ENCODE results near the gene MPV17L.
"Not testable (repeated sequence)": the region's sequence is repeated elsewhere in the genome, so short reads cannot be mapped to it uniquely, and the experiment has no call there.

Gene MPV17L

DNA sequence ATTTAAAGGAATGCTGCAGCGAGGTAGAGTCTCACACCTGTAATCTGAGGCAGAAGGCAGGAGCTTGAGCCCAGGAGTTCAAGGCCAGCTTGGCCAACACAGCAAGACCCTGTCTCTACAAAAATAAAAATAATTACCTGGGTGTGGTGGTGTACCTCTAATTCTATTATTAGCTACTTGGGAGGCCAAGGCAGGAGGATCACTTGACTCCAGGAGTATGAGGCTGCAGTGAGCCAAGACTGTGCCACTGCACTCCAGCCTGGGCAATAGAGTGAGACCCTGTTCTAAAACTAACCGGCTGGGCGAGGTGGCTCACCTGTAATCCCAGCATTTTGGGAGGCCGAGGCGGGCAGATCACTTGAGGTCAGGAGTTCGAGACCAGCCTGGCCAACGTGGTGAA is 57.7 kb downstream of the MPV17L start:
- DNase-seq: not testable (repeated sequence)

DNA sequence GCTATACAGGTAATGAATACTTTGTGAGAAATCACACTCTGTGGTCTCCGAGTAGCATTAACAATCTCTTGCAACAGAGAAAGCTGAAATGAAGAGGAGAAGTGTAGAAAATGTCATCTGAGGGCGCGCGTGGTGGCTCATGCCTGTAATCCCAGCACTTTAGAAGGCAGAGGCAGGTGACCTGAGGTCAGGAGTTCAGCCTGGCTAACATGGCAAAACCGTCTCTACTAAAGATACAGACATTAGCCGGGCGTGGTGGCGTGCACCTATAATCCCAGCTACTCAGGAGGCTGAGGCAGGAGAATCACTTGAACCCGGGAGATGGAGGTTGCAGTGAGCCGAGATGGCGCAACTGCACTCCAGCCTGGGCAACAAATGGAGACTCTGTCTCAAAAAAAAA is 59.4 kb downstream of the MPV17L start:
- DNase-seq: not testable (repeated sequence)

DNA sequence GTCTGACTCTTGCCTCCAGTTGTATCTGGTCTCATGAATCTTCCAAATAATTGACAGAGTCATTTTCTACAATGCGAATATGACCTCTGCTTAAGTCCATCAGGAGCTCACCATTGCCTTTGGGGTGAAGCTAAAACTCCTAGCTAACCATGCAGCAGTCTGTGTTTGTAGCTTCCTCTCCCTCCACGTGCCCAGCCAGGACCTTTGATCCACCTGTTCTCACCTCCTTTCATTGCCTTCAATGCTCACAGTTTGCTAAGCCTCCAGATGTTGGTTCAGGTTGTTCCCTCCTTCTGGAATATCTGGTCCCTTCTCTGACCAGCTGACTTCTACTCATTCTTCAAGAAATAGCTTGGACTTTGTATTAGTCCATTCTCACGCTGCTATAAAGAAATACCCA is 61.8 kb downstream of the MPV17L start:
- DNase-seq: no peak

- DNase-seq: no peak
Measured at GRCh38 chr16:15457958-15458357, 62.4 kb downstream of the MPV17L start.

GRCh38 chr16:15459791-15460190 is 64.2 kb downstream of the MPV17L start:
- no peak for DNase-seq

DNA sequence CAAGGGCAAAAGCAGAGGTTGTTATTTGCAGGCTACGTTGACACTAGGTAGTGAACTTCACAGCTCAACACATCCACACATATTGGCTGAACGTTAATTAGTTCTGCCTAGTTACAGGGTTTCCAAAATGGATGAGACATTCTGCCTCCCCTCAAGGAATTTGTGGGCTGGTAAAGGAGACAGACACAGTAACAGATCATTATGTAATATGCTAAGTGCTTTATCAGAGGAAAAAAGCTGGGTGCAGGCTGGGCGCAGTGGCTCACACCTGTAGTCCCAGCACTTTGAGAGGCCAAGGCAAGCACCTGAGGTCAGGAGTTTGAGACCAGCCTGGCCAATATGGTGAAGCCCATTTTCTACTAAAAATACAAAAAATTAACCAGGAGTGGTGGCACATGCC is 65.0 kb downstream of the MPV17L start:
- no peak for DNase-seq

- no peak for DNase-seq
Measured at GRCh38 chr16:15461376-15461775, 65.8 kb downstream of the MPV17L start.
